Breast epithelium (tissue), 3 donors: ENCODE measurements around the gene AAR2.

Source experiments
- CTCF ChIP-seq, 3 donors: fragments of 450-650 bp; IDR thresholded peaks; one replicate each; pipeline ENCODE4 v1.5.1; 2016 to 2017; ENCODE audit warnings: antibody characterized with exemption in 3 of 3, mild to moderate bottlenecking in 3 of 3, moderate library complexity in 3 of 3
- POLR2AphosphoS5 ChIP-seq, 3 donors: sonication (generic); formaldehyde crosslinking; IDR thresholded peaks; one replicate each; pipeline ENCODE4 v1.6.1; 2017; ENCODE audit warnings: antibody characterized with exemption in 3 of 3

DNA sequence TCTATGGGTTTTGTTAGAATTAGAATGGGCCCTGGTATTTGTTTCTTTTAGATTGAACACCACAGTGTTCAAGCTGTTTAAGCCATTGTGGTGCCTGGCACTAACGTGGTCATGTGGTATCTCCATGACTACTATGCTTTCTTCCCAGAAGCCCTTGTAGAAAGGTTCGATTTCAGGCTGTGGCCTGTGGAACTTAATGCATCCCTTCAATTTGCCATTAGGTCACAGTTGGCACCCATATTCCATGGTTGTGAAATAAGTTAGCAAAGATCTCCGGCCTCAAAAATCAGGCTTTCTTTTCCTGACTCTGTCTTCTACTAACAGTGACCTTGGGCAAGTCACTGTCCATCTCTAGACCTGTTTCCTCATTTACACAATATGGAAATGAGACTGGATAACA is 31.3 kb upstream of the AAR2 start:
- TF ChIP-seq POLR2AphosphoS5 (IDR thresholded peaks at IDR 0.05) (no peak), CTCF (IDR thresholded peaks at IDR 0.05) (no peak)
